Cardiac atrium fibroblast (primary cell): ENCODE results near the gene INTS11. TPM values are rescaled to one million over a fixed set of nuclear protein-coding genes. Genes with fewer than 3 reads are reported as not detected.

Experiments
- total RNA-seq: library from RNA; depleted of rRNA; stranded (reverse); fragments of >200 nt; gene quantifications from 2 replicates; pipeline ENCODE4 v1.2.3, GENCODE V29; 2015

INTS11 gene
- 64.3 and 78.3 TPM in 2 replicates for total RNA-seq

GRCh38 chr1:1324524-1325287 lies at the start of gene INTS11, which contains the start of gene CPTP:
Gene INTS11, minus strand, starts transcription at chr1:1324660. Its CDS starts 52 bp downstream, at chr1:1324608.
Gene CPTP, plus strand, starts transcription at chr1:1324802. Its CDS starts 2,109 bp downstream, at chr1:1326911.

GRCh38 chr1:1358433-1359271 lies 34.2 kb upstream of the INTS11 start, which contains the start of gene MXRA8:
Gene MXRA8, minus strand, starts transcription at chr1:1358555. Its CDS starts 51 bp downstream, at chr1:1358504.

GRCh38 chr1:1349256-1350012 lies 25.0 kb upstream of the INTS11 start, which contains the start of gene DVL1:
Gene DVL1, minus strand, starts transcription at chr1:1349418. Its CDS starts 353 bp downstream, at chr1:1349065.

GRCh38 chr1:1331068-1331965 lies 6.9 kb upstream of the INTS11 start, which contains the start of gene TAS1R3:
Gene TAS1R3, plus strand, starts transcription at chr1:1331280. Its CDS starts 66 bp downstream, at chr1:1331346.

GRCh38 chr1:1307923-1308755 lies 16.3 kb downstream of the INTS11 start, which contains the start of the genes ACAP3 and PUSL1:
Gene ACAP3, minus strand, starts transcription at chr1:1307930. Its CDS starts 115 bp downstream, at chr1:1307815.
Gene PUSL1, plus strand, starts transcription at chr1:1308597. Its CDS starts 47 bp downstream, at chr1:1308644.

GRCh38 chr1:1273512-1274298 lies 50.8 kb downstream of the INTS11 start, which contains the start of gene UBE2J2:
Gene UBE2J2, minus strand, starts transcription at chr1:1273854. Its CDS starts 5,862 bp downstream, at chr1:1267992.

Other genes with a start within 250 kb of the INTS11 start
- gene C1orf159, start 208.6 kb downstream of the INTS11 start, total RNA-seq = 8.4 and 16.6 TPM in 2 replicates
- not detected in 2 replicates for gene TTLL10, start 150.8 kb downstream of the INTS11 start, total RNA-seq
- not detected in 2 replicates for gene TNFRSF18, start 118.1 kb downstream of the INTS11 start, total RNA-seq
- gene TNFRSF4, start 110.5 kb downstream of the INTS11 start, total RNA-seq = 1.9 TPM in 1 of 2 replicates, not detected in the other
- 231 and 251 TPM in 2 replicates for gene SDF4, start 92.7 kb downstream of the INTS11 start, total RNA-seq
- gene B3GALT6, start 92.4 kb downstream of the INTS11 start, total RNA-seq = 21.7 and 38.4 TPM in 2 replicates
- 4.0 TPM in 1 of 2 replicates, not detected in the other for gene C1QTNF12, start 77.9 kb downstream of the INTS11 start, total RNA-seq
- 31.1 and 39.7 TPM in 2 replicates for gene UBE2J2, start 50.8 kb downstream of the INTS11 start, total RNA-seq
- gene SCNN1D, start 44.2 kb downstream of the INTS11 start, total RNA-seq = 0.16 and 0.90 TPM in 2 replicates
- 20.4 and 39.4 TPM in 2 replicates for gene ACAP3, start 16.7 kb downstream of the INTS11 start, total RNA-seq
- 25.8 and 28.7 TPM in 2 replicates for gene PUSL1, start 16.1 kb downstream of the INTS11 start, total RNA-seq
- gene CPTP, start 142 bp upstream of the INTS11 start, total RNA-seq = 31.1 and 32.6 TPM in 2 replicates
- gene TAS1R3, start 6.6 kb upstream of the INTS11 start, total RNA-seq = under 0.01 and 0.49 TPM in 2 replicates
- gene DVL1, start 24.8 kb upstream of the INTS11 start, total RNA-seq = 43.1 and 48.4 TPM in 2 replicates
- 121 and 139 TPM in 2 replicates for gene MXRA8, start 33.9 kb upstream of the INTS11 start, total RNA-seq
- gene AURKAIP1, start 50.5 kb upstream of the INTS11 start, total RNA-seq = 117 and 148 TPM in 2 replicates
- gene CCNL2, start 74.7 kb upstream of the INTS11 start, total RNA-seq = 79.7 and 127 TPM in 2 replicates
- gene MRPL20, start 82.6 kb upstream of the INTS11 start, total RNA-seq = 76.9 and 98.2 TPM in 2 replicates
- 2.2 TPM in 1 of 2 replicates, not detected in the other for gene ANKRD65, start 96.6 kb upstream of the INTS11 start, total RNA-seq
- 17.7 and 32.0 TPM in 2 replicates for gene VWA1, start 111.0 kb upstream of the INTS11 start, total RNA-seq
- gene ATAD3C, start 125.0 kb upstream of the INTS11 start, total RNA-seq = not detected in 2 replicates
- gene ATAD3B, start 147.1 kb upstream of the INTS11 start, total RNA-seq = 15.7 and 19.9 TPM in 2 replicates
- gene ATAD3A, start 187.5 kb upstream of the INTS11 start, total RNA-seq = 34.5 and 35.4 TPM in 2 replicates
- gene TMEM240, start 216.0 kb upstream of the INTS11 start, total RNA-seq = 7.0 TPM in 2 replicates